ENCODE results near the gene NRIP3.
"Not testable (repeated sequence)": the region's sequence is repeated elsewhere in the genome, so short reads cannot be mapped to it uniquely, and the experiment has no call there.

The NRIP3 gene

GRCh38 chr11:8964324-8965320, 39.2 kb downstream of the NRIP3 start, which contains the start of gene TMEM9B:
TSS of gene TMEM9B (minus strand) at chr11:8964442. CDS start at chr11:8964313, 129 bp downstream.
- DNase-seq: peak; percentile 82

DNA sequence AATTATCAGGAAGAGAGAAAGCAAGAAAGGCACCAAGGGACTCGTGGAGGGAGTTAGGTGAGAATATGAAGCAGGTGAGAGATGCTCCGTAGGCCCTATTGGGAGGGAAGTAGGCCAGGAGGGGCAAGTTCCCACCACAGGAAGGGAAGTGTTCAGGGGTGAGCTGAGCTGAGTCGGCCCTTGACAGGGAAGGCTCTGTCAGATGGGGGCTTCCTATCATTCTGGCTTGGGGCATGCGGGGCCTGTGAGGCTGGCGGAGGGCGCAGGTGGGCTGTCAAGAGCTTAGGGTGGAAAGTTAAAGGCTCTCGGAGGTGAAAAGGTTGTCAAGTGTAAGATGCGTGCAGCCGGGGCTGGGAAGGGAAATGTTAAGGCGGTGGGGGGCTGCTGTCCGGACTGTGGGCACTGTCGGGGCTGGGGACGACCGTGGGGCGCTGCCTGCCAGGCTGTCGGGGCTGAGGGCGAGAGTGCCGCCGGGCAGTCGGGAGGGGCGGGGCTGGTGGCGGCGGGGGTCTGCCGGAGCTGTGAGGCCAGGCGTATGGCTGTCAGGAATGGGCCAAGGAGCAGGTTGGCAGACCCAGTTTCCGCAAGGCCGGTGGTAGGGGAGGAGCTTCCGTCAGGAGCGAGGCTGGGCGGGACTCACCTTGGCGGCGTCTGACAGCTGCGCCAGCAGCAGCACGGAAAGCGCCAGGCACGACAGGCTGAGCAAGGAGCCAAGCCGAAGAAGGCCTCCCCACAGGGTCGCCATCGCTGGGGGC, 40.1 kb downstream of the NRIP3 start:
- DNase-seq: peak; percentile 85

GRCh38 chr11:8962841-8963240, 41.0 kb downstream of the NRIP3 start:
- DNase-seq: no peak

GRCh38 chr11:8961401-8961800, 42.4 kb downstream of the NRIP3 start:
- DNase-seq: no peak

GRCh38 chr11:8959546-8960166, 44.1 kb downstream of the NRIP3 start:
- DNase-seq: peak; percentile 39

DNA sequence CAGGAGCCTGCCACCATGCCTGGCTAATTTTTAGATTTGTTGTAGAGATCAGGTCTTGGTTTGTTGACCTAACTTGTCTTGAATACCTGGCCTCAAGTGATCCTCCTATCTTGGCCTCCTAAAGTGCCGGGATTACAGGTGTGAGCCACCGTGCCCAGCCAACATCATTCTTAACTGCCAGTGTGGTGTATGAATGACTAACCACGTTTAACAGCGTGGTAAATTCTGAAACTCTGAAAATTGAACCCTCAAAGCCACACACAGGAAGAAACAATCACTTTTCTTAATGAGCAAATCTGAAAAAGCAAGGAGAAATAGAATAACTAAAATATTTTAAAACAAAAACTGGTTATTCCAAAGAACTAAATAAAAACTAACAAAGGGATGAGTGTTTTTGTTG, 46.9 kb downstream of the NRIP3 start:
- DNase-seq: no peak

GRCh38 chr11:8948886-8949285, 54.9 kb downstream of the NRIP3 start:
- no peak for DNase-seq

DNA sequence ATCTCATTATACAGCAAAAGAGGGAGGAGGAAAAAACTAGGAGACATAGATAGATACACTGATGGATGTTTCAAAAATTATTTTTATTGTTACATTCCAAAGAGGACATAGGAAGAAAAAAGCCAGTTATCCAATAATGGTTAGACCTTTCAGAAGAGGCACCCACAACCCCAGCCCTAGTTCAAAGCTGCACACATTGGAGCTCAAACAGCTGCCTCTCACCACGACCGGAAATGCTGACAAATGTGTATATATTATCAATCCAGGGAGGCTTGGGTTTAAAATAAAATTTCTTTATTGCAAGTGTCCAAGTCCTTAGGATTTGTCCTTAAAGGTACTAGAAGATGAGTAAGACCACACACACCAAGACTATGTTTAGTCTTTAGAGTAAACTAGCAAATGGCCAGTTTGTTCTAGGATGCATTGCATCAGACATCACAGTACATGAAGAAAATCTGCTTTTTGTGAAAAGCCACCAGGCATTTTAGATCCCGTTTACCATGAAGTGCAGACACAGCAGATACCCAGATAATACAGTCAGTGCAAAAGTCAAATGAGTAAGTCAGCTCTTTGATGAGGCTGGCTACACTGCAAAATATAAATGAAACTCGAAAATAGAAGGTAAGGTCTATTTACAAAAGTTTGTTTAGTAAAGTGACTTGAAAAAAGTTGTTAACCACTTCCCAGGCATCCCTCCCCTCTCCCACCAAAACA, 56.4 kb downstream of the NRIP3 start:
- DNase-seq: no peak

DNA sequence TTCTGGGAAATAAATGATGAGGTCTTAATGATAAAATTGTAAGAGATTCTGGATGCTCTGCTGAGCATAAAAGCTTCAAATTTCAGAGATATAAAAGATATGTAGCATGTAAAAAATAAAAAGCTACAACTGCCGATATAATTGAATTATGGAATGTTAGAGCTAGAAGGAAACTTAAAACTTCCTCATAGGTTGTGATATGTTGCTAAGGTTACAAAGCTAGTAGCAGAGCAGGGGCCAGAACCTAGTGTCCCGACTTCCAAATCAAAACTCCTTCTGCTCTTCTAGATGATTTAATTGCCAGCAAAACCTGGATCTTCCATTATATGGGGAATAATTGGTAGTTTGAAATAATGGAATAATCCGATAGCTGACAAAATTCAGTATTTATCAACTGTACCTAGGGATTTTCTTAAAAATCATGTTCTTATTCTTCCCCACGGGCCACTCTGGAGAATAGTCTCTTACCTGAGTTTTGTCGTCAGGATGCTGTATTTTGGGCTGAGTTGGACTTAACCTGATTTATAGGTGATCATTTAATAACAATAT, 61.2 kb downstream of the NRIP3 start, which contains the start of gene ASCL3:
ASCL3 (minus strand) TSS at position 499 of the 549 bp plus-strand sequence. CDS start 4,855 bp downstream, outside the sequence.
- DNase-seq: no peak

GRCh38 chr11:8941341-8942103, 62.3 kb downstream of the NRIP3 start:
- DNase-seq: no peak

- no peak for DNase-seq
Measured at GRCh38 chr11:8937659-8938058, 66.1 kb downstream of the NRIP3 start.

DNA sequence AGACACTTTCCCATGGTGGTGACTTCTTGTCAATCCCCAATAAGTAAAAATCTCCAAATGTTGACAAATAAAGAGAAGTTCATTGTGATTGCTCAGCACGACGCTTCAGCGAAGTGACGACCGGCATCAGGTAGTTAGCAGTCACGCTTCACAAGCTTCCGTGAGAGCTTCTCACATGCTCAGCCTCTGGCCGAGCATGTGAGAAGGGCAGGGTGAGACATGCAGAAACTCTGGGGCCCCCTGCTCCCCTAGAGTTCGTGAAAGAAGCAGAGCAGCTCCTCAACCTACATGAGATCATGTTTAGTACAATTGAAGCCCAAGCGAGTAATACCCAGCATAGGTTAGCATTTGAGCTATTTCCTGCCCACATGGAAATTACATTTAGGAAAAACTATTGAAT, 66.6 kb downstream of the NRIP3 start:
- DNase-seq: no peak

GRCh38 chr11:8935789-8936188, 68.0 kb downstream of the NRIP3 start:
- not testable (repeated sequence) for DNase-seq

- DNase-seq: peak; percentile 11
Measured at GRCh38 chr11:8934742-8935488, 68.9 kb downstream of the NRIP3 start.

DNA sequence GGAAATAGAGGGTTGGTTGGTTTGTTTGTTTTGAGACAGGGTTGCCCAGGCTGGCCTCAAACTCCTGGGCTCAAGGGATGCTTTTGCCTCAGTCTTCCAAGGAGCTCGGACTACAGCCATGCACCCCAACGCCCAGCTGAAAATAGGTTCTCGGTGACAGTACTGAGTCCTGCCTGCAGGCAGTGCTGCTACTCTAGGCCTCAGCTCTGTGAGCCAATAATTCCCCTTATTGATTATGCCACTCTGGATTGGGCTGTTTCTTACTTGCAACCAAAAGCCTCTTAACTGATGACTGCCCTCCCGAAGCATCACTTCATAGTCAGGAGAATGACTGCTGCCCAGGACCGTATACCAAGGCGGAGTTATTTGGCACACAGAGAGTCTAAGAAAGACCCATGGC, 69.9 kb downstream of the NRIP3 start:
- no peak for DNase-seq

DNA sequence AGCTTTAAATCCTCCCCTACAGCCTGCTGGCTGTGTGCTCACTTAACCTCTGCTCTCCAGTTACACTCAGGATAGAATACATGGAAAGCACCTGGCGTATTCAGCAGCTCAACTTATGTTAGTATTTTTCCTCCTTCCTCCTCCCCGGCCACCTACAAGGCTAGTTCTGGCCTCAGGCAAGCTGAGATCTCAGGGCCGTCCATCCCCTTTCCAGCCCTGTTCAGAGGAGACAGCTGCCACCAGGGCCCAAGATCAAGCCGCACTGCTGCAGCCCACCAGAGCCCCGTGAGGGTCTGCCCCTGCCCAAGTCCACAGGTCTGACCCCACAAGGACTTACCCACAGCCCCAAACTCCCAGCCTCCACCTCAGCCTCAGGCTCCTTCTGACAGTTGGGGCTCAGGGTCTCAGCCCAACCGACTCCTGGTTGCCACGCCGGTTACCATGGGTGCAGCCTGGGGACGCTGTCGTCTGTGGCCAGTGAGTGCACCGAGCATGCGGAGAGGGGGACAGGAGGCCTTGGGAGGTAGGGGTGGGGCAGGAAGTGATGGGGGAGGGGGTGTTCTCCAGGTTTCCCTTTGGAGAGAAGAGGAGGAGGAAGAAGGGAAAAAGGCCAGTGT, 71.1 kb downstream of the NRIP3 start, which contains the start of gene C11orf16:
C11orf16 (minus strand) TSS at position 384 of the 617 bp plus-strand sequence. CDS start 639 bp downstream, outside the sequence.
- no peak for DNase-seq

Data from CD4-positive, alpha-beta T cell treated with Interleukin-17A for 4 hours (primary cell).